Esophagus muscularis mucosa (tissue), 3 donors: ENCODE data around the gene ENTPD8.

ENCODE experiments used
- CTCF ChIP-seq, 3 experiments: fragments of 200-600 bp in 2 of 3; fragments of 450-650 bp in 1 of 3; sonication (generic) in 2 of 3; IDR thresholded peaks; one replicate each; pipeline ENCODE4 v1.5.1; 2017 to 2019; ENCODE audit warnings: antibody characterized with exemption in 3 of 3, mild to moderate bottlenecking in 2 of 3, moderate library complexity in 1 of 3
- POLR2A ChIP-seq: fragments of 450-650 bp; IDR thresholded peaks from one replicate; pipeline ENCODE4 v1.6.1; 2017; ENCODE audit warnings: antibody characterized with exemption, moderate library complexity, mild to moderate bottlenecking, low read depth

GRCh38 chr9:137392232-137393007 is 48.7 kb downstream of the ENTPD8 start:
- TF ChIP-seq POLR2A (no peak), CTCF (IDR thresholded peaks at IDR 0.05) (no peak)
